ENCODE results near the gene TMA7B. TPM values are rescaled to one million over a fixed set of nuclear protein-coding genes. Genes with fewer than 3 reads are reported as not detected.

Gene TMA7B
- polyA plus RNA-seq, 1 of the 3 experiments (the other 2 are of a cell fraction), result not detected

GRCh38 chr22:39960791-39961746 is 872 bp downstream of the TMA7B start:
- H3K9ac ChIP-seq, result peak overlapping the region; percentile 31; the same call in 1 of the 2 replicates
- no peaks in the 10 kb centered on the region for H4K20me1 ChIP-seq (ENCODE audit: insufficient read depth)
- POLR2A ChIA-PET, result no interaction called here
- H2AFZ ChIP-seq (ENCODE audit: low read depth), result peak overlapping the region; percentile 51; the same call in 1 of the 2 replicates
- H3K4me3 ChIP-seq (ENCODE audit: low read depth in 2 of 2, low read length in 1 of 2), result no peak overlapping the region
- peaks cover 7% of the 10 kb centered on the region for H3F3A ChIP-seq (replicated peaks; ENCODE audit: insufficient read depth)
- TF ChIP-seq CHD2 (IDR thresholded peaks at IDR 0.05; ENCODE audit: low read length, partially characterized antibody), result no peak
- peak; percentile 38; the same call in 1 of the 2 replicates for TF ChIP-seq TCF12 (IDR thresholded peaks at IDR 0.05)
- 0 out of 2 replicates have a peak, but pooled peaks have one; percentile 4 for TF ChIP-seq PBX3 (IDR thresholded peaks at IDR 0.05)
- no peak for TF ChIP-seq GATA2 (CRISPR knock-in tag; IDR thresholded peaks at IDR 0.05)
- peaks cover 0 to 8% of the 10 kb centered on the region in 2 experiments; a peak in 1 of 4 replicates for H3K4me1 ChIP-seq (ENCODE audit: control insufficient read depth in 1 of 2, insufficient read depth in 2 of 2, low read depth in 1 of 2, low read length in 1 of 2)
- DNase-seq, result no peak
- H3K9me2 ChIP-seq, result no peaks in the 10 kb centered on the region
- CTCF ChIA-PET, result no interaction called here
- no peaks in the 10 kb centered on the region for H3K79me2 ChIP-seq (ENCODE audit: insufficient read depth)
- H3K36me3 ChIP-seq (replicated peaks in 1 of 2; ENCODE audit: control insufficient read depth in 1 of 2, insufficient read depth in 2 of 2, low read length in 1 of 2), result no peaks in the 10 kb centered on the region
- H3K27me3 ChIP-seq (ENCODE audit: insufficient read depth), result no peaks in the 10 kb centered on the region
- no peaks in the 10 kb centered on the region for H3K9me3 ChIP-seq
- WGBS (ENCODE audit: low lambda C conversion rate), result 46% methylated on average over 11 of the region's 13 CpGs
- H3K4me2 ChIP-seq, result peak overlapping the region; percentile 50
- H3K27ac ChIP-seq (ENCODE audit: low read depth in 2 of 2, low read length in 1 of 2), result peak overlapping the region in 1 of 2 experiments; percentile 81; a peak in 2 of 4 replicates

GRCh38 chr22:39962071-39962470 is 1.9 kb downstream of the TMA7B start:
- H2AFZ ChIP-seq (ENCODE audit: low read depth), result no peak overlapping the region
- ChIA-PET POLR2A (no interaction called here), CTCF (no interaction called here)
- WGBS (ENCODE audit: low lambda C conversion rate), result 82% methylated on average over 9 of the region's 9 CpGs
- no peaks in the 10 kb centered on the region for H3K27me3 ChIP-seq (ENCODE audit: insufficient read depth)
- H3K36me3 ChIP-seq (replicated peaks in 1 of 2; ENCODE audit: control insufficient read depth in 1 of 2, insufficient read depth in 2 of 2, low read length in 1 of 2), result no peaks in the 10 kb centered on the region
- no peaks in the 10 kb centered on the region for H3K9me3 ChIP-seq
- no peak overlapping the region for H3K4me3 ChIP-seq (ENCODE audit: low read depth in 2 of 2, low read length in 1 of 2)
- peaks cover 7% of the 10 kb centered on the region for H3F3A ChIP-seq (replicated peaks; ENCODE audit: insufficient read depth)
- H3K4me1 ChIP-seq (ENCODE audit: control insufficient read depth in 1 of 2, insufficient read depth in 2 of 2, low read depth in 1 of 2, low read length in 1 of 2), result peaks cover 0 to 8% of the 10 kb centered on the region in 2 experiments; a peak in 1 of 4 replicates
- H3K9ac ChIP-seq, result peak overlapping the region; percentile 31; the same call in 1 of the 2 replicates
- peak overlapping the region in 1 of 2 experiments; percentile 81; a peak in 2 of 4 replicates for H3K27ac ChIP-seq (ENCODE audit: low read depth in 2 of 2, low read length in 1 of 2)
- TF ChIP-seq FOSL2 (IDR thresholded peaks at IDR 0.05; ENCODE audit: borderline replicate concordance, low read depth) (no peak), MAX (IDR thresholded peaks at IDR 0.05; ENCODE audit: low read depth) (no peak), IRF3 (IDR thresholded peaks at IDR 0.05; ENCODE audit: low read depth, low read length) (no peak), ZBTB33 (IDR thresholded peaks at IDR 0.05; ENCODE audit: borderline replicate concordance, low read depth) (no peak), NFIC (IDR thresholded peaks at IDR 0.05; ENCODE audit: borderline replicate concordance) (no peak), RXRA (IDR thresholded peaks at IDR 0.05; ENCODE audit: borderline replicate concordance, low read depth) (no peak), EP300 (IDR thresholded peaks at IDR 0.05; ENCODE audit: borderline replicate concordance in 1 of 2, low read depth in 1 of 2, low read length in 1 of 2) (no peak)
- DNase-seq, result no peak
- H3K4me2 ChIP-seq, result peak overlapping the region; percentile 50
- H3K79me2 ChIP-seq (ENCODE audit: insufficient read depth), result no peaks in the 10 kb centered on the region
- H4K20me1 ChIP-seq (ENCODE audit: insufficient read depth), result no peaks in the 10 kb centered on the region
- no peaks in the 10 kb centered on the region for H3K9me2 ChIP-seq
